Mesenchymal stem cell (in vitro differentiated cells and primary cell): ENCODE measurements around the gene ZBTB16.

ENCODE experiments used
- DNase-seq: peaks from one replicate; pipeline ENCODE4 v3.0.0-alpha.2; 2013
- H2AFZ ChIP-seq: one replicate; pipeline ENCODE4 v1.6.1; 2013; ENCODE audit warnings: low read depth, mild to moderate bottlenecking, control low read depth, inconsistent platforms, low read length, moderate library complexity
- H2AK5ac ChIP-seq: 2 replicates; pipeline ENCODE4 v1.6.1; 2013; ENCODE audit warnings: low read length, moderate library complexity, mild to moderate bottlenecking, inconsistent platforms; ENCODE audit not compliant: severe bottlenecking
- H2BK120ac ChIP-seq: one replicate; pipeline ENCODE4 v1.6.1; 2013; ENCODE audit warnings: low read depth, mild to moderate bottlenecking, inconsistent platforms, low read length, moderate library complexity
- H2BK12ac ChIP-seq, 2 experiments: one replicate each; pipeline ENCODE4 v1.6.1; 2013; ENCODE audit warnings: inconsistent platforms in 2 of 2, low read length in 2 of 2, mild to moderate bottlenecking in 2 of 2, moderate library complexity in 2 of 2, control low read depth in 1 of 2
- H2BK15ac ChIP-seq: one replicate; pipeline ENCODE4 v1.6.1; 2013; ENCODE audit warnings: mild to moderate bottlenecking, low read depth, inconsistent platforms; ENCODE audit not compliant: poor library complexity, severe bottlenecking
- H2BK5ac ChIP-seq: 2 replicates; pipeline ENCODE4 v1.6.1; 2013; ENCODE audit warnings: low read depth, mild to moderate bottlenecking, low read length, control low read depth, inconsistent platforms; ENCODE audit not compliant: poor library complexity, severe bottlenecking
- H3K14ac ChIP-seq, 2 experiments: one replicate each; pipeline ENCODE4 v1.6.1; 2013; ENCODE audit warnings: inconsistent platforms in 2 of 2, low read length in 2 of 2, control low read depth in 1 of 2, mild to moderate bottlenecking in 1 of 2, moderate library complexity in 1 of 2
- H3K18ac ChIP-seq, 2 experiments: one replicate each; pipeline ENCODE4 v1.6.1; 2013; ENCODE audit warnings: inconsistent platforms in 2 of 2, low read length in 2 of 2, control low read depth in 1 of 2, low read depth in 1 of 2, mild to moderate bottlenecking in 1 of 2
- H3K23ac ChIP-seq, 2 experiments: one replicate each; pipeline ENCODE4 v1.6.1; 2013; ENCODE audit warnings: inconsistent platforms in 2 of 2, low read length in 2 of 2, mild to moderate bottlenecking in 2 of 2, moderate library complexity in 2 of 2, control low read depth in 1 of 2
- H3K27ac ChIP-seq: 2 replicates; pipeline ENCODE4 v1.5.1; 2013; ENCODE audit warnings: mild to moderate bottlenecking, moderate library complexity, low read length, control low read depth, inconsistent platforms; ENCODE audit not compliant: poor library complexity, severe bottlenecking
- H3K27me3 ChIP-seq, 2 experiments: 2 replicates each; pipeline versions ENCODE4 v1.6.1 to v1.7.0; 2013; ENCODE audit warnings: low read length in 2 of 2, mild to moderate bottlenecking in 2 of 2, moderate library complexity in 2 of 2, control low read depth in 1 of 2, inconsistent platforms in 1 of 2; ENCODE audit not compliant: control insufficient read depth in 1 of 2, insufficient read depth in 1 of 2
- H3K36me3 ChIP-seq, 2 experiments: 2 replicates each; pipeline versions ENCODE4 v1.6.1 to v1.7.0; 2013; ENCODE audit warnings: low read length in 2 of 2, control low read depth in 1 of 2, inconsistent platforms in 1 of 2, low read depth in 1 of 2, mild to moderate bottlenecking in 1 of 2; ENCODE audit not compliant: insufficient read depth in 2 of 2, control insufficient read depth in 1 of 2
- H3K4ac ChIP-seq, 2 experiments: one replicate each; pipeline ENCODE4 v1.6.1; 2013; ENCODE audit warnings: inconsistent platforms in 2 of 2, low read length in 2 of 2, mild to moderate bottlenecking in 2 of 2, moderate library complexity in 2 of 2, control low read depth in 1 of 2, low read depth in 1 of 2
- H3K4me1 ChIP-seq: 2 replicates; pipeline ENCODE4 v1.6.1; 2013; ENCODE audit warnings: low read depth, low read length, control low read depth; ENCODE audit not compliant: control insufficient read depth, insufficient read depth
- H3K4me2 ChIP-seq: 2 replicates; pipeline ENCODE4 v1.6.1; 2013; ENCODE audit warnings: low read length, mild to moderate bottlenecking, inconsistent platforms; ENCODE audit not compliant: poor library complexity, severe bottlenecking
- H3K4me3 ChIP-seq, 2 experiments: 2 replicates each; pipeline versions ENCODE4 v1.5.1 to v1.7.0; 2013; ENCODE audit warnings: low read length in 2 of 2, mild to moderate bottlenecking in 2 of 2, control low read depth in 1 of 2, low read depth in 1 of 2; ENCODE audit not compliant: insufficient read depth in 1 of 2
- H3K79me1 ChIP-seq: replicated peaks from 2 replicates; pipeline ENCODE4 v1.6.1; 2013; ENCODE audit warnings: mild to moderate bottlenecking, control low read depth, low read length, inconsistent platforms; ENCODE audit not compliant: poor library complexity, severe bottlenecking
- H3K9ac ChIP-seq: 2 replicates; pipeline ENCODE4 v1.7.0; 2013; ENCODE audit warnings: mild to moderate bottlenecking, low read length, moderate library complexity
- H3K9me3 ChIP-seq: 2 replicates; pipeline ENCODE4 v1.7.0; 2013; ENCODE audit warnings: mild to moderate bottlenecking, low read length; ENCODE audit not compliant: control insufficient read depth
- H4K8ac ChIP-seq: one replicate; pipeline ENCODE4 v1.6.1; 2013; ENCODE audit warnings: inconsistent platforms, mild to moderate bottlenecking, low read length, moderate library complexity
- H4K91ac ChIP-seq: one replicate; pipeline ENCODE4 v1.6.1; 2013; ENCODE audit warnings: mild to moderate bottlenecking, low read length, inconsistent platforms
- WGBS: methylation state at CpG from one replicate; pipeline ENCODE4 v1.1.7; 2013; ENCODE audit warnings: mixed read lengths; 5-methylcytosine and 5-hydroxymethylcytosine counted together

Gene ZBTB16

DNA sequence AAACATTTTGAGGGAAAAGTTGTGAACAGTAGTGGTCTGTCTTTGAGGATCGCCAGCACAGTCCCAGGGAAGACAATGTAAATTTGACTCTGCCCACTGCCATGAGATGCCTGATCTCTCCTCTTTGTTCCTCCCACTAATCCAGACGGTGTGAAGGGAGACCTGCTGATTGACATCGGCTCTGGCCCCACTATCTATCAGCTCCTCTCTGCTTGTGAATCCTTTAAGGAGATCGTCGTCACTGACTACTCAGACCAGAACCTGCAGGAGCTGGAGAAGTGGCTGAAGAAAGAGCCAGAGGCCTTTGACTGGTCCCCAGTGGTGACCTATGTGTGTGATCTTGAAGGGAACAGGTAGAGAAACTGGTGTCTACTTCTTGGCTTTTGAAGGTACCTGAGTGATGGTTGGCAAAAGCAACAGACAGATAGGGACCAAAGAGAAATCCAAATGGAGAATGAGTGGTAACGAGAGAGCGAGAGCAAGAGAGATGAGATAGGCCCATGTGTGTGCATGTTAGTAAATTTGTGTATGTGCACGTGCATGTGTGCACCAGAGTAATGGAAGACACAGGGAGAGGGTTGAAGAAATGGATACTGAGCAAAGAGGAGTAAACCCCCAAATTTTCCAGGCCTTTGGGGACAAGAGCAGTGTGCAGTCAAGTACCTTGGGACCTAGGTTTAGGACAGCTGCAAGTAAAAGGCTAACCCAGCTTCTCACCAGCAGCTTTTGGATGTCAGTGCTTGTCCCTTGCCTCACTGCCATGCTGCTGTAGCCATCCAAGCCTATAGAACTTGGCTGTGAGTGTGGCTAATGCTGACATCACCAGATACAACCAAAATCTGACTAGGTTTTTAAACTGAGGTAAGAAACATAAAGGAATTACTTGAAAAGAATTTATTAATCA lies 238.5 kb downstream of the ZBTB16 start:
- no peaks in the 10 kb centered on the region for H3K27me3 ChIP-seq
- peak; percentile 70 for DNase-seq
- H3K79me1 ChIP-seq, result no peaks in the 10 kb centered on the region
- peak overlapping the region in 1 of 2 experiments; percentile 74 for H3K4ac ChIP-seq
- H3K18ac ChIP-seq, result peak overlapping the region; percentile 34 to 91
- H3K36me3 ChIP-seq, result peaks cover 7 to 55% of the 10 kb centered on the region in 2 experiments
- no peak overlapping the region for H4K91ac ChIP-seq
- peak overlapping the region; percentile 100 for H3K9ac ChIP-seq
- peak overlapping the region; percentile 78 for H4K8ac ChIP-seq
- H3K4me3 ChIP-seq, result peak overlapping the region; percentile 57 to 92
- peak overlapping the region; percentile 15 for H2BK120ac ChIP-seq
- no peak overlapping the region for H2AFZ ChIP-seq
- H3K9me3 ChIP-seq, result peaks cover 12% of the 10 kb centered on the region
- H2BK12ac ChIP-seq, result peak overlapping the region; percentile 42 to 68
- H3K14ac ChIP-seq, result peak overlapping the region in 1 of 2 experiments; percentile 2
- peak overlapping the region; percentile 75 for H2BK5ac ChIP-seq
- peak overlapping the region; percentile 92 for H2AK5ac ChIP-seq
- H3K27ac ChIP-seq, result peak overlapping the region; percentile 97
- peak overlapping the region; percentile 63 for H2BK15ac ChIP-seq
- peak overlapping the region; percentile 67 for H3K4me2 ChIP-seq
- no peak overlapping the region for H3K23ac ChIP-seq
- peaks cover 5% of the 10 kb centered on the region for H3K4me1 ChIP-seq
- WGBS, result 56% methylated on average over 8 of the region's 8 CpGs

DNA sequence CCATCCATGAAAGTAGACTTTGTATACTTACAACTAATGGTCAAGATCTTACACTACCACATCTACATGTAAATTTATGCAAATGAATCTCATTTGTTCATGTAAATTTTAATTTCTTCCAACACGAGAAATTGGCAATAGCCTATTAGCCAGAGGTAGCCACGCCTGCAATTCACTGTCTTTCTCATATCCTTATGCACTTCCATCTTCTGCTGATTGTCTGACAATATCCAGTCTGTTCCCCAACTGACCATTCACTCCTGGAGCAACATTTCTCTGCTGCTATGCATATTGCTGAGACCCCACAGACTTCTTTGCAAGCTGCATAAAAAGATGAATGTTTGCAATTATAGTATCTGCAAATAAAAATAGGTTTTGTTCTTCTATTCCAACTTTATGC lies 239.2 kb downstream of the ZBTB16 start:
- Histone ChIP-seq H2BK15ac (no peak overlapping the region), H3K79me1 (no peaks in the 10 kb centered on the region), H4K8ac (no peak overlapping the region), H2BK12ac (no peak overlapping the region), H2BK120ac (no peak overlapping the region), H3K36me3 (peaks cover 9 to 61% of the 10 kb centered on the region in 2 experiments), H3K27ac (peak overlapping the region; percentile 97), H3K4me2 (peak overlapping the region; percentile 18), H2AK5ac (no peak overlapping the region), H2BK5ac (no peak overlapping the region), H3K4me3 (peak overlapping the region; percentile 22 to 92), H4K91ac (no peak overlapping the region), H3K4ac (no peak overlapping the region), H3K9me3 (peaks cover 12% of the 10 kb centered on the region), H3K14ac (no peak overlapping the region), H3K23ac (no peak overlapping the region), H3K27me3 (no peaks in the 10 kb centered on the region), H3K4me1 (peaks cover 5% of the 10 kb centered on the region), H3K9ac (peak overlapping the region; percentile 100), H2AFZ (no peak overlapping the region), H3K18ac (no peak overlapping the region)
- WGBS, result 44% methylated on average over 2 of the region's 2 CpGs
- peak; percentile 46 for DNase-seq
